Subcutaneous abdominal adipose tissue (tissue), 5 donors: ENCODE measurements around the gene SLC6A13.

Experiments
- H3K27ac ChIP-seq: one replicate; pipeline ENCODE4 v1.7.0; 2013; ENCODE audit warnings: low read depth, mild to moderate bottlenecking, inconsistent platforms, low read length, moderate library complexity
- H3K27me3 ChIP-seq, 5 donors: one replicate each; pipeline ENCODE4 v1.7.0; 2013; ENCODE audit warnings: low read length in 5 of 5, inconsistent platforms in 1 of 5; ENCODE audit not compliant: control insufficient read depth in 5 of 5, insufficient read depth in 4 of 5
- H3K36me3 ChIP-seq, 5 donors: one replicate each; pipeline ENCODE4 v1.7.0; 2013; ENCODE audit warnings: low read length in 5 of 5; ENCODE audit not compliant: control insufficient read depth in 5 of 5, insufficient read depth in 5 of 5
- H3K4me1 ChIP-seq, 5 donors: one replicate each; pipeline ENCODE4 v1.7.0; 2013; ENCODE audit warnings: low read length in 5 of 5, mild to moderate bottlenecking in 3 of 5, moderate library complexity in 1 of 5; ENCODE audit not compliant: control insufficient read depth in 5 of 5, insufficient read depth in 5 of 5
- H3K4me3 ChIP-seq, 5 donors: one replicate each; pipeline ENCODE4 v1.7.0; 2013; ENCODE audit warnings: low read length in 5 of 5, low read depth in 1 of 5
- H3K9ac ChIP-seq, 5 donors: one replicate each; pipeline ENCODE4 v1.7.0; 2013; ENCODE audit warnings: low read length in 5 of 5, mild to moderate bottlenecking in 4 of 5, moderate library complexity in 3 of 5
- H3K9me3 ChIP-seq, 5 donors: one replicate each; pipeline ENCODE4 v1.7.0; 2013; ENCODE audit warnings: low read length in 5 of 5; ENCODE audit not compliant: control insufficient read depth in 5 of 5
- donor health status: healthy.
- donor health status: healthy.
- donor health status: healthy.
- donor health status: healthy.
- donor health status: healthy.

The SLC6A13 gene

DNA sequence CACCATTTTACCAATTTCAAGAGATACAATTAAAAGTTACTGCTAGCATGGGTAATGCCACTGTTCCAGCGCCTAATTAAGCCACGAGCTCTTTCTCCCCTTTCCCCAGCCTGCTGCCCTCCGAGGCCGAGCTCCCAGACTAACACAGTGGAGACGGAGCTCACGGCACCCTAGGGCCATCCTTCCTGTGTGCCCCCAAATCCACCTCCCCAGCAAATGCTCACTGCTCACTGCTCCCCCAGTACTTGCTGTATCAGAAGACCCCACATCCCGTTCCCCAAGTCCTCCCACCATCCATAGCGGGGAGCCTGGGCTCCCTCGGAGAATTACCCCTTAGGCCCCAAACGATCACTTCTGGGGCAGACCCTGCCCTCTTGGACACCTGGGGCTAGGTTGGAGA lies 91.4 kb downstream of the SLC6A13 start:
- H3K36me3 ChIP-seq, result peaks cover 0 to 2% (median 0%) of the 10 kb centered on the region in 5 donors
- H3K9me3 ChIP-seq, result no peaks in the 10 kb centered on the region
- peaks cover 9 to 28% (median 20%) of the 10 kb centered on the region in 5 donors for H3K27me3 ChIP-seq
- peaks cover 0 to 59% (median 19%) of the 10 kb centered on the region in 5 donors for H3K4me1 ChIP-seq
- no peak overlapping the region for H3K27ac ChIP-seq
- no peak overlapping the region for H3K4me3 ChIP-seq
- no peak overlapping the region for H3K9ac ChIP-seq
